Ovary (tissue), 3 donors: ENCODE data around the gene DLX6.

Experiments
- CTCF ChIP-seq, 3 donors: fragments of 450-650 bp in 2 of 3; fragments of 200-600 bp in 1 of 3; IDR thresholded peaks; one replicate each; pipeline versions ENCODE4 v1.5.1 to v1.8.0; 2016 to 2022; ENCODE audit warnings: antibody characterized with exemption in 3 of 3, mild to moderate bottlenecking in 1 of 3
- POLR2A ChIP-seq: fragments of 450-650 bp; IDR thresholded peaks from one replicate; pipeline ENCODE4 v1.6.1; 2017; ENCODE audit warnings: antibody characterized with exemption, mild to moderate bottlenecking, moderate library complexity
- donor health status: DM: no; HTN: no; CAD: no.

GRCh38 chr7:97024209-97025129, 19.1 kb downstream of the DLX6 start, which contains the start of gene DLX5:
- TF ChIP-seq CTCF (IDR thresholded peaks at IDR 0.05) (no peak), POLR2A (no peak)
